RWPE1 (cell line): ENCODE measurements around the gene SMIM5.

Experiments
- CTCF ChIA-PET: fragments of 350-600 bp; sonication (Branson Sonifier 250); formaldehyde crosslinking; extraction: SDS; loops from one replicate; lab custom pipeline; 2021; lab: Yijun Ruan, JAX
- POLR2A ChIA-PET: fragments of 400-600 bp; formaldehyde crosslinking; extraction: SDS; loops from one replicate; lab custom pipeline; 2020; ENCODE audit warnings: antibody characterized with exemption; ENCODE audit not compliant: low non-redundant PET; lab: Yijun Ruan, JAX
- DNase-seq: peaks from one replicate; pipeline ENCODE4 v3.0.0; 2012; ENCODE audit warnings: low spot score
- H3K27ac ChIP-seq: fragments of 450-650 bp; 2 replicates; pipeline ENCODE4 v1.5.1; 2017
- TF ChIP-seq, protein P1 (sequence below): fragments of 450-650 bp; conservative IDR thresholded peaks from 2 replicates; pipeline ENCODE4 v1.5.1; 2017; ENCODE audit warnings: low read depth, mild to moderate bottlenecking

SMIM5 gene

DNA sequence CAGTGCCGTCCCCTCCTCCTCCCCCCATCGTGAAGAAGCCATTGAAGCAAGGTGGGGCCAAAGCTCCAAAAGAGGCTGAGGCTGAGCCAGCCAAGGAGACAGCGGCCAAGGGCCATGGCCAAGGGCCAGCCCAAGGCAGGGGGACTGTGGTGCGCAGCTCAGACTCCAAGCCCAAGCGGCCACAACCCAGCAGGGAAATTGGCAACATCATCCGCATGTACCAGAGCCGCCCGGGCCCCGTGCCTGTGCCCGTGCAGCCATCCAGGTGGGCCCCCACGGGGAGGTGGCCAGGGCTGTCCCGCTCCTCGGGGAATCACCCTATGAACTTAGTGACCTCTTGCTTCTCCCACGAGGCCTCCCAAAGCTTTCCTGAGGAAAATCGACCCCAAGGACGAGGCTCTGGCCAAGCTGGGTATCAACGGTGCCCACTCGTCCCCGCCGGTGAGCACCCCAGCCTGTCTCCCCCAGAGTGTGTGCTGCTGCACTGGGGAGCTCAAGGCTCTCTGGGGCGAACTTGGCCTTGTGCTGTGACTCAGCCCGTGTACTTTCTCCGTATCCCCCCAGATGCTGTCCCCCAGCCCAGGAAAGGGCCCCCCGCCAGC is 16.6 kb upstream of the SMIM5 start:
- CTCF ChIA-PET, result interaction anchor here (0.6 to 3.4 kb wide), 6 partner anchors 9 to 1378 kb away, joined by 4 to 16 read pairs (median 6); partner anchors contain the start of gene SMIM5
- TF ChIP-seq, protein P1, sequence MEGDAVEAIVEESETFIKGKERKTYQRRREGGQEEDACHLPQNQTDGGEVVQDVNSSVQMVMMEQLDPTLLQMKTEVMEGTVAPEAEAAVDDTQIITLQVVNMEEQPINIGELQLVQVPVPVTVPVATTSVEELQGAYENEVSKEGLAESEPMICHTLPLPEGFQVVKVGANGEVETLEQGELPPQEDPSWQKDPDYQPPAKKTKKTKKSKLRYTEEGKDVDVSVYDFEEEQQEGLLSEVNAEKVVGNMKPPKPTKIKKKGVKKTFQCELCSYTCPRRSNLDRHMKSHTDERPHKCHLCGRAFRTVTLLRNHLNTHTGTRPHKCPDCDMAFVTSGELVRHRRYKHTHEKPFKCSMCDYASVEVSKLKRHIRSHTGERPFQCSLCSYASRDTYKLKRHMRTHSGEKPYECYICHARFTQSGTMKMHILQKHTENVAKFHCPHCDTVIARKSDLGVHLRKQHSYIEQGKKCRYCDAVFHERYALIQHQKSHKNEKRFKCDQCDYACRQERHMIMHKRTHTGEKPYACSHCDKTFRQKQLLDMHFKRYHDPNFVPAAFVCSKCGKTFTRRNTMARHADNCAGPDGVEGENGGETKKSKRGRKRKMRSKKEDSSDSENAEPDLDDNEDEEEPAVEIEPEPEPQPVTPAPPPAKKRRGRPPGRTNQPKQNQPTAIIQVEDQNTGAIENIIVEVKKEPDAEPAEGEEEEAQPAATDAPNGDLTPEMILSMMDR, result no peak
- POLR2A ChIA-PET, result no interaction called here
- no peak overlapping the region for H3K27ac ChIP-seq
- no peak for DNase-seq

DNA sequence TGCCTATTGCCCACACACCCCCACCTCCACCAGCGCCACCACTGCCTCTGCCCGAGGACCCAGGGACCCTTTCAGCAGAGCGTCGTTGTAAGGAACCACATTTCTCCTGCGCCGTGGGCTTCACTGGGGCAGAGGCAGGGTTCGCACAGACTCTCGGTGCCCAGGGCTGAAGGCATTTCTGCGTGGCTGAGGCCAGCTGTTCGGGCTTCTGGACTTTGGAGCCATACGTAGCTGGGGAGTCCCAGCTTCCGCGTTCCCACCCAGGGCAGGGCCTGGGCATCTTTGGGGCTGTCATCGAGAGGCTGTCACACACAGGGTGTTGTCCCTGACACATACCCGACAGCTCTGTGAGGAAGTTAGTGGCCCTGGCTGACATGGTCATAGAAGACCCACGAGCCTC is 16.0 kb upstream of the SMIM5 start:
- POLR2A ChIA-PET, result no interaction called here
- H3K27ac ChIP-seq, result no peak overlapping the region
- CTCF ChIA-PET, result interaction anchor here (0.7 to 3.4 kb wide), 6 partner anchors 8 to 294 kb away, joined by 3 to 16 read pairs (median 6); partner anchors contain the start of gene SMIM5
- DNase-seq, result no peak
- TF ChIP-seq, protein P1, result no peak

DNA sequence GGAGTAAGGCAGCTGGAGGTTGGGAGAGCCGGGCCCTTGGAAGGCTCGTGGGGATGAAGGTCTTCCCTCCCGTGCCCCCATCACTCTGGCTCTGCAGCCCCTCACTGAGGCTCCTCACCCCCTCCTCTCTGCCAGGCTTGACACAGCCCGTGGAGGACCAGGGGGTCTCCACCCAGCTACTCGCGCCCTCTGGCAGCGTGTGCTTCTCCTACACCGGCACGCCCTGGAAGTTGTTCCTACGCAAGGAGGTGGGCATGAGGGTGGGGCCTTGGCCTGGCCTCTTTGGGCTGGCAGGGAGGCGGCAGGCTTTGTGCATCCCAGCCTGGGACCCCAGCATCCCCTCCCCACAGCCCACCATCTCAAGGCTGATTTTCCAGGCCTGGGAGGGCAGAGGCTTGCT is 15.6 kb upstream of the SMIM5 start:
- POLR2A ChIA-PET, result interaction anchor here (1.0 kb wide), 1 partner anchor 8 kb away, joined by 6 read pairs; no protein-coding TSS in a partner anchor
- CTCF ChIA-PET, result interaction anchor here (0.7 to 3.4 kb wide), 5 partner anchors 8 to 27 kb away, joined by 3 to 16 read pairs (median 6); partner anchors contain the start of gene SMIM5
- no peak for DNase-seq
- H3K27ac ChIP-seq, result no peak overlapping the region
- TF ChIP-seq, protein P1, result no peak

DNA sequence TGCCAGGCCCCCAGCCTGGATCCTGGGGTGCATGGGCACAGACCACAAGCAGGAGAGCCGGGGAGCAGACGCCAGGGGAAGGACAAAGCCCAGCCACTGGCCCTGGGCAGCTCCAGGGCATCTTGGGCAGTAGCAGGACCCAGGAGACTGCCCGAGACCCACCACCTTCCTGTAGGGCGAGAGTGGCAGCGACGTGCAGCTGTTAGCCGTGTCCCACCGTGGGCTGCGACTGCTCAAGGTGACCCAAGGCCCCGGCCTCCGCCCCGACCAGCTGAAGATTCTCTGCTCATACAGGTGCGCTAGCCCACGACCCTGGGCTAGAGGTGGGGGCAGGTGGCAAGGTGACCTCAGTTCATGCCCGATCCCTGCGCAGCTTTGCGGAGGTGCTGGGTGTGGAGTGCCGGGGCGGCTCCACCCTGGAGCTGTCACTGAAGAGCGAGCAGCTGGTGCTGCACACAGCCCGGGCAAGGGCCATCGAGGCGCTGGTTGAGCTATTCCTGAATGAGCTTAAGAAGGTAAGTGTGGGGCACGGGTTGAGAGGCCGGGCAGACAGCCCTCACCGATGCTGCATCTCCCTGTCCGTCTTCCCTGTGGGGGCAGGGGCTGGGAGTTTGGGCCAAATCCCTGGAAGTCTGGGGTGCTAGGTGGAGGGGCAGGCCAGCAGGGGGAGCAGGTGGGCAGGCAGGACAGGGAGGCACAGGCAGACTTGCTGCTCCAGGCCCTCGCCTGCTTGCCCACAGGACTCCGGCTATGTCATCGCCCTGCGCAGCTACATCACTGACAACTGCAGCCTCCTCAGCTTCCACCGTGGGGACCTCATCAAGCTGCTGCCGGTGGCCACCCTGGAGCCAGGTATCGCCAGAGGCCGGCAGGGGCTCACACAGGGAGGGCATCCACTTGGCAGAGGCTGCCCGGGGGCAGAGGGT is 13.5 kb upstream of the SMIM5 start:
- ChIA-PET CTCF (interaction anchor here (0.5 to 2.4 kb wide), 7 partner anchors 11 to 142 kb away, joined by 3 to 20 read pairs (median 4); partner anchors contain the start of gene SMIM5), POLR2A (interaction anchor here (0.6 kb wide), 1 partner anchor 30 kb away, joined by 4 read pairs; no protein-coding TSS in a partner anchor)
- TF ChIP-seq, protein P1, result peak; percentile 50
- H3K27ac ChIP-seq, result no peak overlapping the region
- no peak for DNase-seq

DNA sequence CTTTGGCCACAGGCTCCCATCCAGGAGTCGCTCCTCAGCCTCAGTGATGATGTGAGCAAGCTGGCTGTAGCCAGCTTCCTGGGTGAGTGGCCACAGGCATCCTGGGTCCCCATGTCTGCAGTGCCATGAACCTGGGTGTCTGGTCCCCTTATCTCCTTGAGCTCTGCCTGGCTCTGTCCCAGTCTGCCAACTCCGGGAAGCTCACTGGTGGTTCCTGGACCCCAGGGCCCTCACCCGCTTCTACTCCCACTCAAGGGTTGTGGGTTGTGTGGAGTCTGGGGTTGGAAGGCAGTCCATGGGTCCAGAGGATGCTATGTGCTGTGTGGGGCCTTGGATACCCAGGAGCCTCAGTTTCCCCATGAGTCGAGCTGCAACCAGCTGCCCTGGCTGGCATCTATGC is 11.7 kb upstream of the SMIM5 start:
- TF ChIP-seq, protein P1, result no peak
- CTCF ChIA-PET, result interaction anchor here (0.6 to 2.4 kb wide), 3 partner anchors 12 to 25 kb away, joined by 3 to 20 read pairs (median 8); partner anchors contain the start of gene SMIM5

DNA sequence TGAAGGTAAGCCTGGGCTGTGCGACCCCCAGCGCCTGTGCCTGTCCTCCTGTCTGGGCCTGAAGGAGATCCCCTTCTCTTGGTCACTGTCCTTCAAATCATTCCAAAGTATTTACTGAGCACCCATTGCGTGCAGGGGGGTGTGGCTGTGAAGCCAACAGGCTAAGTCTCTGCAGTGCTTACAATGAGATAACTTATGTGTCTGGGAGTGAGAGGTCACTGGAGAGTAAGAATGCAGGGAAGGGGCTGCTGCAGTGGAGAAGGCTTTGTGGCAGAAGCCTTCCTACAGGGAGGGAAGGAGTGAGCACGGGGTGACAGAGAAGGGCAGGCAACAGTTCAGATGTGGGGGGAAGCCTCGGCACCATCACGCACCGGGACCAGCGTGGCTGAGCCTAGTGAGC is 11.2 kb upstream of the SMIM5 start:
- DNase-seq, result no peak
- H3K27ac ChIP-seq, result no peak overlapping the region
- TF ChIP-seq, protein P1, result no peak
- POLR2A ChIA-PET, result no interaction called here
- CTCF ChIA-PET, result interaction anchor here (0.6 to 2.1 kb wide), 2 partner anchors 21 to 24 kb away, joined by 3 to 8 read pairs; a partner anchor contains a TSS

More for the DNA sequence above, 11.7 kb upstream of the SMIM5 start:
- no peak overlapping the region for H3K27ac ChIP-seq
- no peak for DNase-seq
- POLR2A ChIA-PET, result no interaction called here
